Gastroesophageal sphincter (tissue), 4 donors: ENCODE measurements around the gene DACH1. TPM values are rescaled to one million over a fixed set of nuclear protein-coding genes. Genes with fewer than 3 reads are reported as not detected.

Experiments
- ATAC-seq: fragments of 150-250 bp; one replicate; pipeline ENCODE4 v1.9.1; 2016; ENCODE audit warnings: mild to moderate bottlenecking, moderate library complexity
- H3K27ac ChIP-seq, 4 donors: fragments of 200-600 bp; sonication (generic) in 3 of 4; 1 replicate in 3 of 4; 2 replicates in 1 of 4; pipeline ENCODE4 v1.5.1; 2016 to 2019
- H3K27me3 ChIP-seq: fragments of 200-600 bp; sonication (generic); one replicate; pipeline ENCODE4 v1.5.1; 2019
- H3K36me3 ChIP-seq, 2 donors: fragments of 200-600 bp; sonication (generic); one replicate each; pipeline ENCODE4 v1.5.1; 2019; ENCODE audit warnings: control low read depth in 1 of 2
- H3K4me1 ChIP-seq, 3 donors: fragments of 200-600 bp; sonication (generic); 1 replicate in 2 of 3; 2 replicates in 1 of 3; pipeline ENCODE4 v1.5.1; 2016 to 2019; ENCODE audit warnings: control low read depth in 2 of 3
- H3K4me3 ChIP-seq, 2 donors: fragments of 200-600 bp; sonication (generic); one replicate each; pipeline ENCODE4 v1.5.1; 2019; ENCODE audit warnings: mild to moderate bottlenecking in 1 of 2, moderate library complexity in 1 of 2
- H3K9me3 ChIP-seq, 3 donors: fragments of 200-600 bp; sonication (generic); one replicate each; pipeline ENCODE4 v1.5.1; 2017 to 2019; ENCODE audit warnings: control low read depth in 2 of 3
- EP300 ChIP-seq: sonication (generic); formaldehyde crosslinking; IDR thresholded peaks from one replicate; pipeline ENCODE4 v1.6.1; 2017; ENCODE audit warnings: antibody characterized with exemption, mild to moderate bottlenecking
- POLR2A ChIP-seq, 2 donors: fragments of 450-650 bp; IDR thresholded peaks; one replicate each; pipeline ENCODE4 v1.6.1; 2017; ENCODE audit warnings: antibody characterized with exemption in 2 of 2, mild to moderate bottlenecking in 2 of 2, moderate library complexity in 1 of 2
- POLR2AphosphoS5 ChIP-seq: sonication (generic); formaldehyde crosslinking; IDR thresholded peaks from one replicate; pipeline ENCODE4 v1.6.1; 2017; ENCODE audit warnings: antibody characterized with exemption
- WGBS, 2 donors: methylation state at CpG; one replicate each; pipeline ENCODE4 v1.1.5; 2018; ENCODE audit warnings: low coverage in 1 of 2; 5-methylcytosine and 5-hydroxymethylcytosine counted together
- total RNA-seq, 4 donors: library from RNA; depleted of rRNA; stranded (reverse); fragments of >200 nt; gene quantifications; one replicate each; pipeline ENCODE4 v1.1.0, GENCODE V29; 2016
- TF ChIP-seq, protein P1 (sequence below), 4 experiments: fragments of 200-600 bp in 2 of 4; fragments of 450-650 bp in 2 of 4; sonication (generic) in 1 of 4; IDR thresholded peaks; one replicate each; pipeline ENCODE4 v1.5.1; 2017 to 2019; ENCODE audit warnings: antibody characterized with exemption in 4 of 4, mild to moderate bottlenecking in 2 of 4, moderate library complexity in 2 of 4

The DACH1 gene
- total RNA-seq, 4 donors from 2014 or later: 1.1 to 2.1 (median 1.7) TPM

DNA sequence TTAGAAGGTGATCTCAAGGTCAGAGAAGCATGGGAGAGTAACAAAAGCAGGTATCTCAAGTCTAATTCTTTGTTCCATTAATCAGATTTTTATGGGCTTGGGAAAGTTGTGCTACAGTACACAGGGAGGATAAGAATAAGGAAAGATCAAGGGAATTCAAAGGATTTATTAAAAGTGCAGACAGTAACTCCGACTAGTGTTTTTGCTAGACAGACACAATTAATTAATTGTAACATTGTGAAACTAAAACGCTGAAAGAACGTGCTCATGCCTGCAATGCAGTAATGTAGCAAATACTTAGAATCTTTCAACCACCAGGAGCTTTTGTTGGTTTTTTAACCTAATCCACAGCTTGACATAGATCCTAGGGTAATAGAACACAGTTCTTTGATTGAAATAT is 221.5 kb downstream of the DACH1 start:
- ATAC-seq: no peak
- 62 to 67% methylated on average over 3 of the region's 3 CpGs for WGBS, 2 donors
- no peaks in the 10 kb centered on the region for H3K4me1 ChIP-seq

DNA sequence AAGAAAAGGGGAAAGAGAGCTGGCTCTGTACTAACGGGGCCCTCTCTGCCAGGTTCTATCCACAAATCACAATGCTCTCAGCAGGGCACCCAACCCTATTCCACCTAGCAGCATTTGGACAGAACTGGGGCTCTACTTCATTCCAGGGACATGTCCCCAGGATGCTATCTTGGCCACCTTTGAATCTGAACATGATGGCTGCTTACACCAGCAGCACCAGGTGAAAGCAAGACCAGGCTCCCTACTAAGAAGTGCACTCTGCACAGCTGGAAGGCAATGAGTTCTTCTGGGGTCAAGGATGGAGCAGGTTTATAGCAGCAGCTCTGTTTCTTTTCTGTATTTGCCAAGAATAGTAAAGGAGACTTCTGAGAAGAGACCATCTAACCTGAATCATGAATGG is 222.4 kb downstream of the DACH1 start:
- TF ChIP-seq POLR2A (IDR thresholded peaks at IDR 0.05) (no peak), EP300 (no peak), POLR2AphosphoS5 (no peak)
- TF ChIP-seq, protein P1, sequence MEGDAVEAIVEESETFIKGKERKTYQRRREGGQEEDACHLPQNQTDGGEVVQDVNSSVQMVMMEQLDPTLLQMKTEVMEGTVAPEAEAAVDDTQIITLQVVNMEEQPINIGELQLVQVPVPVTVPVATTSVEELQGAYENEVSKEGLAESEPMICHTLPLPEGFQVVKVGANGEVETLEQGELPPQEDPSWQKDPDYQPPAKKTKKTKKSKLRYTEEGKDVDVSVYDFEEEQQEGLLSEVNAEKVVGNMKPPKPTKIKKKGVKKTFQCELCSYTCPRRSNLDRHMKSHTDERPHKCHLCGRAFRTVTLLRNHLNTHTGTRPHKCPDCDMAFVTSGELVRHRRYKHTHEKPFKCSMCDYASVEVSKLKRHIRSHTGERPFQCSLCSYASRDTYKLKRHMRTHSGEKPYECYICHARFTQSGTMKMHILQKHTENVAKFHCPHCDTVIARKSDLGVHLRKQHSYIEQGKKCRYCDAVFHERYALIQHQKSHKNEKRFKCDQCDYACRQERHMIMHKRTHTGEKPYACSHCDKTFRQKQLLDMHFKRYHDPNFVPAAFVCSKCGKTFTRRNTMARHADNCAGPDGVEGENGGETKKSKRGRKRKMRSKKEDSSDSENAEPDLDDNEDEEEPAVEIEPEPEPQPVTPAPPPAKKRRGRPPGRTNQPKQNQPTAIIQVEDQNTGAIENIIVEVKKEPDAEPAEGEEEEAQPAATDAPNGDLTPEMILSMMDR (IDR thresholded peaks at IDR 0.05): no peak
- WGBS, 2 donors: 60% methylated on average over 1 of the region's 1 CpG; no CpG with 5 or more reads in 1 of the 2 donors

More for the DNA sequence above, 221.5 kb downstream of the DACH1 start:
- Histone ChIP-seq H3K27ac (no peak overlapping the region), H3K4me3 (no peak overlapping the region), H3K36me3 (no peaks in the 10 kb centered on the region), H3K9me3 (no peaks in the 10 kb centered on the region), H3K27me3 (no peaks in the 10 kb centered on the region)
- TF ChIP-seq EP300: no peak
- TF ChIP-seq, protein P1 (IDR thresholded peaks at IDR 0.05): no peak
- no peak for TF ChIP-seq POLR2AphosphoS5
- no peak for TF ChIP-seq POLR2A (IDR thresholded peaks at IDR 0.05)

DNA sequence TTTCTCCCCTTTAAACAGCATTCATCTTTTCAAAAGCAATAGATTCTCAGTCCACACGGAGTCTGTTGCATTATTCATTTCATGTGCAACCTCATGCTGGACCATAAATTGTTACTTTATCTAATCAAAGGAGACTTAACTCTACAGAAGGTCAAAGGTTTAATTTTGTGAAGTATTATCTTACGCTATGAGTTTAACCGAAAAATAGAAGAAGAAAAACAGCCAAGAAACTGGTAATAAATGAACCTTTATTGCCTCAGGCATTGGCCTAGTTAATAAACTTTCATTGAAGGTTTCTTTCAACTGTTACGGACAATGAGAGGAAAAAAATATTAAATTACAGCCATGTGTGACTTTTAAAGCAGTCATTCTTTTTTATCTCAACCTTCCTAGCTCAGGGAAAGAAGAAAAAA is 223.6 kb downstream of the DACH1 start:
- WGBS, 2 donors: 52 to 68% methylated on average over 4 of the region's 4 CpGs
- no peak for ATAC-seq

More for the DNA sequence above, 222.4 kb downstream of the DACH1 start:
- H3K4me3 ChIP-seq: no peak overlapping the region
- no peaks in the 10 kb centered on the region for H3K4me1 ChIP-seq
- H3K36me3 ChIP-seq: no peaks in the 10 kb centered on the region
- H3K27ac ChIP-seq: no peak overlapping the region
- H3K9me3 ChIP-seq: no peaks in the 10 kb centered on the region
- no peaks in the 10 kb centered on the region for H3K27me3 ChIP-seq
- no peak for ATAC-seq

DNA sequence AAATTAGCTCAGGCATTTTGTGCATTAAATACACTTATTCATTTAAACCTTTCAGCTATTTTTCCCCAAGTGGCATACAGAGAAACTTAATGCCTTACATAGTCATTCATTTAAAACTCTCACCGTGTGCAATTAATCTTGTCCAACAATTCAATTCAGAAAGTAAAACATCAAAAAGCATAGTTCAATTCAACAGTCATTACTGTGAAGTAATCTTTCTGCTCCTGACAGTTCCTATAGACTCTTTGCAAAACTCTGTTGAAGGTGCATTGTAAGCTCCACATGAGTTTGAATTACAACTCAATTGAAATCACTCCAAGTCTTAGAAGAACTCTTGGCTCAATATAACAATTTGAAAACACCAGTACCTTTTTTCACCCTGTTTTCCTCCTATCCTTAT is 228.3 kb downstream of the DACH1 start:
- TF ChIP-seq, protein P1 (IDR thresholded peaks at IDR 0.05): no peak
- TF ChIP-seq POLR2AphosphoS5: no peak
- TF ChIP-seq EP300: no peak
- TF ChIP-seq POLR2A (IDR thresholded peaks at IDR 0.05): no peak
- no peaks in the 10 kb centered on the region for H3K9me3 ChIP-seq
- ATAC-seq: no peak
- H3K36me3 ChIP-seq: no peaks in the 10 kb centered on the region
- no peak overlapping the region for H3K4me3 ChIP-seq
- 8 to 26% methylated on average over 1 of the region's 1 CpG for WGBS, 2 donors
- H3K27me3 ChIP-seq: no peaks in the 10 kb centered on the region
- H3K4me1 ChIP-seq: no peaks in the 10 kb centered on the region
- H3K27ac ChIP-seq: no peak overlapping the region

More for the DNA sequence above, 223.6 kb downstream of the DACH1 start:
- TF ChIP-seq POLR2AphosphoS5: no peak
- no peak for TF ChIP-seq EP300
- no peak for TF ChIP-seq POLR2A (IDR thresholded peaks at IDR 0.05)
- TF ChIP-seq, protein P1 (IDR thresholded peaks at IDR 0.05): no peak
- no peaks in the 10 kb centered on the region for H3K9me3 ChIP-seq
- H3K27me3 ChIP-seq: no peaks in the 10 kb centered on the region
- H3K27ac ChIP-seq: no peak overlapping the region
- no peaks in the 10 kb centered on the region for H3K36me3 ChIP-seq
- H3K4me1 ChIP-seq: no peaks in the 10 kb centered on the region
- H3K4me3 ChIP-seq: no peak overlapping the region

DNA sequence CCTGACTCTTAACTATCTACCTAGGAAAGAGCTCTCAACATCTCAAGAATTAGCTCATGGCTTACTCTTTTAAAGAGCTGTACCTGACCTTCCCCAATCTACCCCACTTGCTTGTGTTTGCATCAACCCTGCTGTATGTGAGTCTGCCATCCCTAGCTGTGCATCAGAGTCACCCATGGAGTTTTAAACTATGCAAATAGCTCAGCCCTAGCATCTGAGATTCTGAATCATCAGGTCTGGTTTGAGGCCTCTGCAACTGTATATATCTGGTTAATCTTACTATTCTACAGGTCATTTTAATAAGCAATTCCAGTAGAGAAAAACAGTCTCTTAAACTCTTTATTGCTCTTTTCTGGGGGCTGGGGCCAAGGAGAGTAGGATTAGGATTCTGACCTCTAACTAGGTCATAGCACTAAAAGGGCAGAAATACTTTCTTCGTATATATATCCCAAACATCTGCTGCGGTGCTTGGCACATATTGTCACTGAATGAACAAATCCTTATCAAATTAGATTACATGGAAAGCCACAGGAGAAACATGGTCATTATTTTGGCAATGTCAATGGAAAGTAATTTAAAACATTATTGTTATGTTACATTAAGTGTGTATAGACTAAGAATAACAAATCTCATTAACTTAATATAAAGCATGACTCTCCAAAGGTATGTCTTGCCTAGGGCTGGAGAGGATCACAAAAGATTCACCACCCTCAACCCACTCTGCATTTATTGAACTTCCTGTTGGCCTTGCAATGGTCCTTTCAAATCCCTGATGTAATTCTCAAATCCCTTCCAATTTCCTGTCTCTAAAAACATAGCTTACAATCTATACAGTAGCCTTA is 232.2 kb downstream of the DACH1 start:
- Histone ChIP-seq H3K9me3 (no peaks in the 10 kb centered on the region), H3K36me3 (no peaks in the 10 kb centered on the region), H3K27ac (no peak overlapping the region), H3K4me1 (no peaks in the 10 kb centered on the region), H3K27me3 (no peaks in the 10 kb centered on the region), H3K4me3 (no peak overlapping the region)
- no peak for TF ChIP-seq POLR2A (IDR thresholded peaks at IDR 0.05)
- no peak for TF ChIP-seq POLR2AphosphoS5
- no peak for ATAC-seq
- WGBS, 2 donors: 54 to 91% methylated on average over 2 of the region's 2 CpGs
